ENCODE results near the gene KCNH5. TPM values are rescaled to one million over a fixed set of nuclear protein-coding genes. Genes with fewer than 3 reads are reported as not detected.

Gene KCNH5
- total RNA-seq, 1 experiment from 2014 or later = 2.3 TPM

GRCh38 chr14:63006531-63006930 lies 38.7 kb downstream of the KCNH5 start:
- no peak for DNase-seq (ENCODE audit: low spot score)

DNA sequence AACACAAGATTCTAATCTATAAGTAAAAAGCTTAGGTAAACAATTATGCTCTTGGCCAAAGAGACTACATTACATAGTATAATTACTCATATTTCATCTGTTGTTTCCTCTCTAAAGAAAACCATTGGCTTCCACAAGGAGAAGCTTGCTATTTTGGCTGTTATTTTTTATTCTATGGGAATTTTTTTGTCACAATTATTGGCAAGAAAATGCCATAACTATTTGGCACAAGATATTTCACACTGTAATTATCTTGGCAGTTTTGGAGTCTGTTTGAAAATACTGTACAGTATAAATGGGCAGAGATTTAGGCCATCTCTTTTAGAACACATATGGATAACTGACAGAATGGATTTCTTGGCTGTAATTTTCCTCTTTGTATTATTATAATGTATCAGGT lies 51.2 kb downstream of the KCNH5 start:
- DNase-seq (ENCODE audit: low spot score) = no peak

- no peak for DNase-seq (ENCODE audit: low spot score)
Measured at GRCh38 chr14:62988967-62989366, 56.3 kb downstream of the KCNH5 start.

GRCh38 chr14:62983821-62984220 lies 61.4 kb downstream of the KCNH5 start:
- no peak for DNase-seq (ENCODE audit: low spot score)

- DNase-seq (ENCODE audit: low spot score) = no peak
Measured at GRCh38 chr14:62980693-62981092, 64.6 kb downstream of the KCNH5 start.

GRCh38 chr14:62957562-62957961 lies 87.7 kb downstream of the KCNH5 start:
- DNase-seq (ENCODE audit: low spot score) = peak; percentile 84

DNA sequence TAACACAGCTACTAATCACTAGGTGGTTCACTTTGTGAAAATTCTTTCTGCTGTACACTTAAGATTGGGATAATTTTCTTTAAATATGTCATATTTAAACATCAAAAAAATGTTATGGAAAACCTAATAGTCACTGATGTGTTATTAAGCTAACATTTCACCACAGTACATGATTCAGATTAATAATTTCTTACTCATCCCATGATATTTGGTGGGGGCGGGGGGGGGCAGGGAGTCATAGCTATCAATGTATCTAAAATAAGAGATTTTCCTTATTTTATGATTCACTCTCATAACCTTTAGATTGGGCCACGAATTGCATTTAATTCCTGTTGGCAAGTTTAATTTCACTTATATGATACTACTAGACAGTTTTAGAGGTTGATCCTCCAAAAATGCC lies 88.8 kb downstream of the KCNH5 start:
- no peak for DNase-seq (ENCODE audit: low spot score)

- no peak for DNase-seq (ENCODE audit: low spot score)
Measured at GRCh38 chr14:62954165-62954564, 91.1 kb downstream of the KCNH5 start.

- no peak for DNase-seq (ENCODE audit: low spot score)
Measured at GRCh38 chr14:62952226-62952625, 93.0 kb downstream of the KCNH5 start.

- no peak for DNase-seq (ENCODE audit: low spot score)
Measured at GRCh38 chr14:62947301-62947700, 98.0 kb downstream of the KCNH5 start.

GRCh38 chr14:62946221-62946620 lies 99.0 kb downstream of the KCNH5 start:
- no peak for DNase-seq (ENCODE audit: low spot score)

DNA sequence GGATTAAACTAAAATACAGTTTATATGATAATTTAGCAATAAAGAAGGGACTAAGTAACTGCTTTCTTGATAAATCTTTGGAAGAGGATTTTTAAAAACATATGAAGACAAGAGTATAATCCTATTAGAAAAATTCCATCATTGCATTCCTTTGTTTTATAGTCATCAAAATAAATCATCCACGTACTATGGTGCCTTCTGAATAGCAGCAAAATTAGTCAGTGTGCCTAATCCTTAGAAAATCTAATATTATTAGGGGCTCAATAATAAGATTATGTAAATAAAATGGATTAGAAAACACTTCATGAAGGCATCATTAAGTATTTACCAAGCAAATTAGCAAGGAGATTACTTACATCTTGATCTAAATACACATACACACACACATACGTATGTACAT lies 102.1 kb downstream of the KCNH5 start:
- DNase-seq (ENCODE audit: low spot score) = no peak

GRCh38 chr14:62939970-62940369 lies 105.3 kb downstream of the KCNH5 start:
- no peak for DNase-seq (ENCODE audit: low spot score)

GRCh38 chr14:62938778-62939177 lies 106.5 kb downstream of the KCNH5 start:
- DNase-seq (ENCODE audit: low spot score) = no peak

GRCh38 chr14:62934439-62934838 lies 110.8 kb downstream of the KCNH5 start:
- DNase-seq (ENCODE audit: low spot score) = no peak

DNA sequence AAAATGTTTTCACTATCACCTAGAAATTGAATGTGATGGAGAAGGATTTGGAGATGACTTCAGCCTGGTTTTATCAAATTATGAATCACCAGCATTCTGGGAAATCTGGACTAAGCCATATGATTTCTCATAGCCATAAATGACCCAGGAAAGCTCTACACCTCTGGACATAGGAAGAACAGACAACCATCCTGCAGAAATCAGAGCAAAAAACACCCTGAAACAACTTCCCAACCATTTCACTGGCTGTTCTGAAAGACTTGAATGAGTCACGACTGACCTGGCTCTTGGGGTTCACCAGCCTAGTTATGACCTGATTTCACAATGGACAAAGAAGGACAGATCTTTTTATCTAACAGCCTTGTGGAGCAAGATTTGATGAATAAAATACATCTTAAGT lies 123.8 kb downstream of the KCNH5 start:
- DNase-seq (ENCODE audit: low spot score) = no peak

- DNase-seq (ENCODE audit: low spot score) = no peak
Measured at GRCh38 chr14:62916551-62916950, 128.7 kb downstream of the KCNH5 start.

GRCh38 chr14:62914873-62915272 lies 130.4 kb downstream of the KCNH5 start:
- no peak for DNase-seq (ENCODE audit: low spot score)

- DNase-seq (ENCODE audit: low spot score) = peak; percentile 10
Measured at GRCh38 chr14:62914025-62914424, 131.2 kb downstream of the KCNH5 start.

GRCh38 chr14:62908506-62908905 lies 136.8 kb downstream of the KCNH5 start:
- DNase-seq (ENCODE audit: low spot score) = peak; percentile 4

DNA sequence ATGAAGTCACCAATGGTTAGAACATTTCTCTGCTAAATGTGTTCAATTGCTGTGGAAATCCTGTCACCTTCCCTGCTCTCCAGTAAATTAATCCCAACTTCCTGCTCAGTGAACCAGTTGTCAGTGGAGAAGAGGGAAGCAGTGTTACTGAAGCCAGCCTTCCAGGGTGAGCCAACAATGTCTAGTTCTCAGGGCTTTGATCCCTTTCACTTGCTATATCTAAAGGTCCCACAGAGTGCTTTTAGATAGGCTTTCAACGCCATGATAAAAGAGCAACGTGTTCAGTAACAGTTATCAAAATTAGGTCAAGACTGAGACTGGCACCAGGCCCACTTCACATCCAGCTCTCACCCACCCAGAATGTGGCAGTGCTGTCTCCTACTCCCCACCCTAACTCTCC lies 139.7 kb downstream of the KCNH5 start:
- DNase-seq (ENCODE audit: low spot score) = no peak

GRCh38 chr14:62897771-62898170 lies 147.5 kb downstream of the KCNH5 start:
- no peak for DNase-seq (ENCODE audit: low spot score)

DNA sequence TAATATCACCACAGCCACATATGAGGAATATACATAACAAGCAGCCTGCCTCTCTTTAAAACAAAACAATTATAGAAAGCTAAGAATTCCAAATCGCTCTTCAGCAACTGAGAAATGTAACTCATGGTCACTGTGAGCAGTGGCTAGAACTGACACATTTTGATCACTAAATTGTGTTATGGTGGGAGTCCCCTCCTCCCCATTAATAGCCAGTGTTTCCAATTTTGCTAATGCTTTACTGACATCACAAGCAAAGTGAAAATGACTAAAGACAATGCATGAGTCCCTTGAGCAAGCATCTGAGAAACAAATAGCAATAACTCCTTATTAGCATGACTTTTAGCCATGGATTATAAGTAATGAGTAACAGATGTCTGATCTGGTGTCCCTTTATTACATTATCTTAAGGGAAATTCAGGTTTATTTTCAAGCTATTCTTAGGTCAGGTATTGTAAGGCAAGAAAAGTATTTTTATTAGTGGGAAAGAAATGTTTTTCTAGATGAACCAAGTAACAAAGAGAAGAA lies 148.3 kb downstream of the KCNH5 start:
- DNase-seq (ENCODE audit: low spot score) = no peak

GRCh38 chr14:62894736-62895135 lies 150.5 kb downstream of the KCNH5 start:
- no peak for DNase-seq (ENCODE audit: low spot score)

DNA sequence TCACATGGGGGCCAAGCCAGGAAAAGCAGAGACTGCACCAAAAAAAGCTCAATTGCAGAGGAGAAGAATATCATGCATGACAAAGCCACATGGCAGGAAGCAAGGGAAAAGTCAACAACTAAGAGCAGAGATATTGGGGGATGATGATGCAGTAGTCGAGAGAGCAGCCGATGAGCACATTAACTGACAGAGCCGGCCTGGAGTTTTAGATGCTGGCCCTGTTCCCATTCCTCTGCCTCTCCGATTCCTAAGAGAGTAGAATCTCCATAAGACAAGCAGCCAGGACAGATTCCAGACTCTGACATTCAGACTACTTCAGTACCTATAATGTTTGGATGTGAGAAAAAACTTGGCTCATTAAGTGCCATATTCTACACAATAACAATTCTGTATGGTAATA lies 155.9 kb downstream of the KCNH5 start:
- no peak for DNase-seq (ENCODE audit: low spot score)
